Fibroblast of villous mesenchyme (primary cell): Measurements from ENCODE around the gene SCN5A. TPM values are rescaled to one million over a fixed set of nuclear protein-coding genes. Genes with fewer than 3 reads are reported as not detected.

Experiments
- DNase-seq: peaks from one replicate; pipeline ENCODE4 v3.0.0-alpha.2; 2010; ENCODE audit warnings: low read depth
- H3K4me3 ChIP-seq: 2 replicates; pipeline ENCODE4 v1.5.1; 2011; ENCODE audit warnings: low read depth, mild to moderate bottlenecking, low read length
- total RNA-seq: library from RNA; depleted of rRNA; stranded (reverse); fragments of >200 nt; gene quantifications from 2 replicates; pipeline ENCODE4 v1.2.3, GENCODE V29; 2012
- TF ChIP-seq, protein P1 (sequence below): IDR thresholded peaks from 2 replicates; pipeline ENCODE4 v1.5.1; 2012; ENCODE audit warnings: low read depth, mild to moderate bottlenecking, low read length; ENCODE audit not compliant: insufficient read depth

The SCN5A gene
- total RNA-seq, 1 donor, result 0.43 TPM

GRCh38 chr3:38524141-38524739 lies 125.2 kb downstream of the SCN5A start:
- DNase-seq, result no peak
- TF ChIP-seq, protein P1, sequence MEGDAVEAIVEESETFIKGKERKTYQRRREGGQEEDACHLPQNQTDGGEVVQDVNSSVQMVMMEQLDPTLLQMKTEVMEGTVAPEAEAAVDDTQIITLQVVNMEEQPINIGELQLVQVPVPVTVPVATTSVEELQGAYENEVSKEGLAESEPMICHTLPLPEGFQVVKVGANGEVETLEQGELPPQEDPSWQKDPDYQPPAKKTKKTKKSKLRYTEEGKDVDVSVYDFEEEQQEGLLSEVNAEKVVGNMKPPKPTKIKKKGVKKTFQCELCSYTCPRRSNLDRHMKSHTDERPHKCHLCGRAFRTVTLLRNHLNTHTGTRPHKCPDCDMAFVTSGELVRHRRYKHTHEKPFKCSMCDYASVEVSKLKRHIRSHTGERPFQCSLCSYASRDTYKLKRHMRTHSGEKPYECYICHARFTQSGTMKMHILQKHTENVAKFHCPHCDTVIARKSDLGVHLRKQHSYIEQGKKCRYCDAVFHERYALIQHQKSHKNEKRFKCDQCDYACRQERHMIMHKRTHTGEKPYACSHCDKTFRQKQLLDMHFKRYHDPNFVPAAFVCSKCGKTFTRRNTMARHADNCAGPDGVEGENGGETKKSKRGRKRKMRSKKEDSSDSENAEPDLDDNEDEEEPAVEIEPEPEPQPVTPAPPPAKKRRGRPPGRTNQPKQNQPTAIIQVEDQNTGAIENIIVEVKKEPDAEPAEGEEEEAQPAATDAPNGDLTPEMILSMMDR, result no peak
- H3K4me3 ChIP-seq, result no peak overlapping the region

DNA sequence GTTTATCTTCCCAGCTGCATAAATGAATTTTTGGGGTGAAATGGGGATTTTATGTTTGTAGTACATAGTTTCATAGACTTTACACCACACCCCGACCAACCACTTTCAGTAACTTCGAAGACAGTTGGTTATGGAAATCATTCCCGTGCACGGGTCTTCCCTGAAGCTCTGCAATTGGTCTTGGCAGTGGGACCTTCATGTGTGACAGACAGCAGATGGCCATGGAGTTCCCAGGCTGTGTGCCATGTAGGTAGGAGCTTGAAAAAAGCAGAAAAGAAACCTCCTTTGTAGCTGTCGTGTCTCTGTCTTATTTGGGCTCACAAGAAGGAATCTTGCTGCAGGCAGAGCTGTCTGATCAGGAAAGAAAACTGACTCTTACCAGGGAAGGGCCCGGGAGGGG lies 127.5 kb downstream of the SCN5A start:
- no peak for DNase-seq
- H3K4me3 ChIP-seq, result no peak overlapping the region
- TF ChIP-seq, protein P1, result no peak

DNA sequence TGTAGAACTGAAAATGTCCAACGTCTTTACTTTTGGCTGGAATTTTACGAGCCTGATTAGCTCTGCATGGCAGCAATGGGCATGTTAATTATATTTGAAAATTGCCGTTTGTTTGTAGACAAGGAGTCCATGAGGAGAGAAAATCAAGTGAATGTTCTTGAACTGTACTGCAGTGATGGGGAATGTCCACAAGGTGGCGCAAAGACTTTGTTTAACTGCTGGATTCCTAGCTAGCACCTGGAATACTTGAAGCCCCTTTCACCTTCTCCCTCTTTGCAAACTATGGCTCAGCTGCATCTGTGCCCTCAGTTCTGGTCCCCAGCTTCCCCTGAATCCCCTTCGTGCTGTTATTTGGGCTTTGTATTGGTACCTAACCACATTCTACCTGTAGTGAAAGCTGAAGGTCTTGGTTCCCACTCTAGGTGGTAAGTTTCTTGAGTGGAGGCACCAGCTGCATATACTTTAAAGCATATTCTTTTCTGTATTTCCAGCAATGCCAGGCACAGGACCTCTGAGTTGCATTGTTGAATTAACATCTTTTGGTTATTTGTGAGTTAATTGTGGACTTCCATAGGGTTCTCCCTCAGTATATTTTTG lies 128.0 kb downstream of the SCN5A start:
- DNase-seq, result peak; percentile 74
- H3K4me3 ChIP-seq, result no peak overlapping the region
- TF ChIP-seq, protein P1, result peak; percentile 90

DNA sequence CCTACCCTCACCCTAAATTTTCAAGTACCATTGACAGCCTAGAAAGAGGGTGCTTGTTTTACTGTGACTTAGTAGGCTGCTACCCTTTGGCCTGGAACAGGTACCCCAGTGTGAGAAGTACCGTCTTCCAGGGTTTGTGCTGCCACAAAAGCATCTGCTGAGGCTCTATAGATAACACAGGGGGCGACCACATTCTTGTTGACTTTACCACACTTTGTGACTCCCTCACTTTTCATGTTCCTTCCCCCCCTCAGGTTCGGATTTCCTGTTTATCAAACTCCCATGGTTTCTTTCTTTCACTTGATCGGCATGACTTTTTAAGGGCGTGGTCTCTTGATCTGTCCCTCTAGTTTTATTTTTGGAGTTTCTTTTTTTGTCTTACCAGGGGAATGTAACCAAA lies 129.8 kb downstream of the SCN5A start:
- no peak for DNase-seq
- H3K4me3 ChIP-seq, result no peak overlapping the region
- TF ChIP-seq, protein P1, result no peak

GRCh38 chr3:38519000-38519399 lies 130.5 kb downstream of the SCN5A start:
- DNase-seq, result peak; percentile 11
- TF ChIP-seq, protein P1, result no peak
- no peak overlapping the region for H3K4me3 ChIP-seq

- H3K4me3 ChIP-seq, result no peak overlapping the region
- no peak for DNase-seq
- TF ChIP-seq, protein P1, result no peak
Observed at GRCh38 chr3:38516669-38517068, 132.8 kb downstream of the SCN5A start.

DNA sequence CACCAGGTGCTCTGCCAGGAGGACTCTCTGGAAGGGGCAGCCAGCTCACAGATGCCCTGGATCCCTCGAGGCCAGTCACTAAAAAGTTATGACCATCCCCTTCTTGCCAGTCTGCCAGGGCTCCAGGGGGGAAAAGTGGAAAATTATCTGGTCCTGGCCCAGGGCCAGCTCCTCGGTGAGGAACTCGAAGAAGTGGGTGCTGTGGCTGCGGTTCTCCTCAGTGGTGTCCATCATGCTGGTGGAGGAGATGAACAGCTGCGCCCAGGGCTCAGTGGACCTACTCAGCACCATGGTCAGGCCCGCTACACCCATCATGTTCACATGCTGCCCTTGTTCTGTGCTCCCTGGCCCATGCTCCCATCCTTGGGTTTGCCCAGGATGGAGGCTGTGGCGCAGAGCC lies 134.1 kb downstream of the SCN5A start:
- H3K4me3 ChIP-seq, result no peak overlapping the region
- TF ChIP-seq, protein P1, result no peak
- DNase-seq, result no peak
